Gastroesophageal sphincter (tissue), 4 donors: ENCODE measurements around the gene CHST9. TPM values are rescaled to one million over a fixed set of nuclear protein-coding genes. Genes with fewer than 3 reads are reported as not detected.

Experiments
- ATAC-seq: fragments of 150-250 bp; one replicate; pipeline ENCODE4 v1.9.1; 2016; ENCODE audit warnings: mild to moderate bottlenecking, moderate library complexity
- H3K27ac ChIP-seq, 4 donors: fragments of 200-600 bp; sonication (generic) in 3 of 4; 1 replicate in 3 of 4; 2 replicates in 1 of 4; pipeline ENCODE4 v1.5.1; 2016 to 2019
- H3K27me3 ChIP-seq: fragments of 200-600 bp; sonication (generic); one replicate; pipeline ENCODE4 v1.5.1; 2019
- H3K36me3 ChIP-seq, 2 donors: fragments of 200-600 bp; sonication (generic); one replicate each; pipeline ENCODE4 v1.5.1; 2019; ENCODE audit warnings: control low read depth in 1 of 2
- H3K4me1 ChIP-seq, 3 donors: fragments of 200-600 bp; sonication (generic); 1 replicate in 2 of 3; 2 replicates in 1 of 3; pipeline ENCODE4 v1.5.1; 2016 to 2019; ENCODE audit warnings: control low read depth in 2 of 3
- H3K4me3 ChIP-seq, 2 donors: fragments of 200-600 bp; sonication (generic); one replicate each; pipeline ENCODE4 v1.5.1; 2019; ENCODE audit warnings: mild to moderate bottlenecking in 1 of 2, moderate library complexity in 1 of 2
- H3K9me3 ChIP-seq, 3 donors: fragments of 200-600 bp; sonication (generic); one replicate each; pipeline ENCODE4 v1.5.1; 2017 to 2019; ENCODE audit warnings: control low read depth in 2 of 3
- EP300 ChIP-seq: sonication (generic); formaldehyde crosslinking; IDR thresholded peaks from one replicate; pipeline ENCODE4 v1.6.1; 2017; ENCODE audit warnings: antibody characterized with exemption, mild to moderate bottlenecking
- POLR2A ChIP-seq, 2 donors: fragments of 450-650 bp; IDR thresholded peaks; one replicate each; pipeline ENCODE4 v1.6.1; 2017; ENCODE audit warnings: antibody characterized with exemption in 2 of 2, mild to moderate bottlenecking in 2 of 2, moderate library complexity in 1 of 2
- POLR2AphosphoS5 ChIP-seq: sonication (generic); formaldehyde crosslinking; IDR thresholded peaks from one replicate; pipeline ENCODE4 v1.6.1; 2017; ENCODE audit warnings: antibody characterized with exemption
- WGBS, 2 donors: methylation state at CpG; one replicate each; pipeline ENCODE4 v1.1.5; 2018; ENCODE audit warnings: low coverage in 1 of 2; 5-methylcytosine and 5-hydroxymethylcytosine counted together
- total RNA-seq, 4 donors: library from RNA; depleted of rRNA; stranded (reverse); fragments of >200 nt; gene quantifications; one replicate each; pipeline ENCODE4 v1.1.0, GENCODE V29; 2016
- TF ChIP-seq, protein P1 (sequence below), 4 experiments: fragments of 200-600 bp in 2 of 4; fragments of 450-650 bp in 2 of 4; sonication (generic) in 1 of 4; IDR thresholded peaks; one replicate each; pipeline ENCODE4 v1.5.1; 2017 to 2019; ENCODE audit warnings: antibody characterized with exemption in 4 of 4, mild to moderate bottlenecking in 2 of 4, moderate library complexity in 2 of 4

CHST9 gene
- total RNA-seq, 4 donors from 2014 or later = 0.62 to 7.2 (median 0.95) TPM

GRCh38 chr18:27225947-27226481, 40.9 kb upstream of the CHST9 start:
- TF ChIP-seq POLR2AphosphoS5 (no peak), POLR2A (IDR thresholded peaks at IDR 0.05) (no peak), EP300 (no peak)
- TF ChIP-seq, protein P1, sequence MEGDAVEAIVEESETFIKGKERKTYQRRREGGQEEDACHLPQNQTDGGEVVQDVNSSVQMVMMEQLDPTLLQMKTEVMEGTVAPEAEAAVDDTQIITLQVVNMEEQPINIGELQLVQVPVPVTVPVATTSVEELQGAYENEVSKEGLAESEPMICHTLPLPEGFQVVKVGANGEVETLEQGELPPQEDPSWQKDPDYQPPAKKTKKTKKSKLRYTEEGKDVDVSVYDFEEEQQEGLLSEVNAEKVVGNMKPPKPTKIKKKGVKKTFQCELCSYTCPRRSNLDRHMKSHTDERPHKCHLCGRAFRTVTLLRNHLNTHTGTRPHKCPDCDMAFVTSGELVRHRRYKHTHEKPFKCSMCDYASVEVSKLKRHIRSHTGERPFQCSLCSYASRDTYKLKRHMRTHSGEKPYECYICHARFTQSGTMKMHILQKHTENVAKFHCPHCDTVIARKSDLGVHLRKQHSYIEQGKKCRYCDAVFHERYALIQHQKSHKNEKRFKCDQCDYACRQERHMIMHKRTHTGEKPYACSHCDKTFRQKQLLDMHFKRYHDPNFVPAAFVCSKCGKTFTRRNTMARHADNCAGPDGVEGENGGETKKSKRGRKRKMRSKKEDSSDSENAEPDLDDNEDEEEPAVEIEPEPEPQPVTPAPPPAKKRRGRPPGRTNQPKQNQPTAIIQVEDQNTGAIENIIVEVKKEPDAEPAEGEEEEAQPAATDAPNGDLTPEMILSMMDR (IDR thresholded peaks at IDR 0.05) = no peak
- Histone ChIP-seq H3K36me3 (no peaks in the 10 kb centered on the region), H3K4me1 (no peaks in the 10 kb centered on the region), H3K27ac (no peak overlapping the region), H3K9me3 (no peaks in the 10 kb centered on the region), H3K4me3 (no peak overlapping the region), H3K27me3 (no peaks in the 10 kb centered on the region)
- 78 to 90% methylated on average over 6 to 7 of the region's 7 CpGs for WGBS, 2 donors
- ATAC-seq = no peak

DNA sequence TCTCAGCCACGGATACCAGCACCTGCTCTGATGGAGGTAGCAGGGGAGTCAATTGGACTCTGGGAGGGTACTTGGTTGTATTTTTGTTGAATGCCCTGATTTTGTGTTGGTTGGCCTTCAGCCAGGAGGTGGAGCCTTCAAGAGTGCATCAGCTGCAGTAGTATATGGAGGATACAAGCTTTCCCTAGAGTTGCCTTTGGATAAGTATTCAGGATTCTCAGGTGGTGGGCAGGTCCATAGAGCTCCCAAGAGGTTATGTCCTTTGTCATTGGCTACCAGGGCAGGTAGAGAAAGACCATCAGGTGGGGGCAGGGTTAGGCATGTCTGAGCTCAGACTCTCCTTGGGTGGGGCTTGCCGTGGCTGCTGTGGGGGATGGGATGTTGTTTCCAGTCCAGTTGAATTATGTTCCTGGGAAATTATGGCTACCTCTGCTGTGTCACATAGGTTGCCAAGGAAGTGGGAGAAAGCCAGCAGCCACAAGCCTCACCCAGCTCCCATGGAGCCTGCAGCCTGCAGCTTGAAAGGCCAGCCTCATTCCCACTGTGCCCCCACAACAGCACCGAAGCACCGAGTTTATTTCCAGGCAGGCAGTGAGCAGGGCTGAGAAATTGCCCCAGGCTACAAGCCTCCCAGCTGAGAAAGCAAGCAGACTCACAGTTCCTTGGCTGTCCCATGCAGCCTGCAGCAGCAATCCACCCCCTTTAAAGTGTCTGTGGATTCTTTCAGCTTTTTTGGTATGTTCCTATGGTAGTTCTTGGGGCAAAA, 38.6 kb upstream of the CHST9 start:
- 82% methylated on average over 2 of the region's 4 CpGs; no CpG with 5 or more reads in 1 of the 2 donors for WGBS, 2 donors
- Histone ChIP-seq H3K9me3 (no peaks in the 10 kb centered on the region), H3K4me1 (no peaks in the 10 kb centered on the region), H3K27me3 (no peaks in the 10 kb centered on the region), H3K27ac (no peak overlapping the region), H3K36me3 (no peaks in the 10 kb centered on the region), H3K4me3 (no peak overlapping the region)
- ATAC-seq = no peak
- TF ChIP-seq POLR2AphosphoS5 (no peak), POLR2A (IDR thresholded peaks at IDR 0.05) (no peak), EP300 (no peak)
- TF ChIP-seq, protein P1 (IDR thresholded peaks at IDR 0.05) = no peak

GRCh38 chr18:27214831-27215230, 29.7 kb upstream of the CHST9 start:
- Histone ChIP-seq H3K4me3 (no peak overlapping the region), H3K4me1 (no peaks in the 10 kb centered on the region), H3K27me3 (no peaks in the 10 kb centered on the region), H3K9me3 (no peaks in the 10 kb centered on the region), H3K36me3 (no peaks in the 10 kb centered on the region), H3K27ac (no peak overlapping the region)
- no peak for TF ChIP-seq POLR2AphosphoS5
- TF ChIP-seq, protein P1 (IDR thresholded peaks at IDR 0.05) = no peak
- TF ChIP-seq EP300 = no peak
- no peak for TF ChIP-seq POLR2A (IDR thresholded peaks at IDR 0.05)
- no peak for ATAC-seq
- WGBS, 2 donors = 62 to 67% methylated on average over 1 of the region's 1 CpG

- Histone ChIP-seq H3K27ac (no peak overlapping the region), H3K4me3 (no peak overlapping the region), H3K9me3 (no peaks in the 10 kb centered on the region), H3K4me1 (no peaks in the 10 kb centered on the region), H3K27me3 (no peaks in the 10 kb centered on the region), H3K36me3 (no peaks in the 10 kb centered on the region)
- WGBS, 2 donors = 33 to 40% methylated on average over 1 of the region's 1 CpG
- TF ChIP-seq EP300 (no peak), POLR2A (IDR thresholded peaks at IDR 0.05) (no peak), POLR2AphosphoS5 (no peak)
- TF ChIP-seq, protein P1 (IDR thresholded peaks at IDR 0.05) = no peak
- no peak for ATAC-seq
Observed at GRCh38 chr18:27213123-27213717, 28.1 kb upstream of the CHST9 start.
